AML-193 (cell line): ENCODE measurements around the gene BCLAF1.
A peak's percentile ranks its signal among the peaks of the same experiment; 100 is the strongest.
"Not testable (repeated sequence)": the region's sequence is repeated elsewhere in the genome, so short reads cannot be mapped to it uniquely, and the experiment has no call there.

ENCODE experiments used
- DNase-seq, 2 experiments: peaks; one replicate each; lab custom pipeline; 2025; lab: John Stamatoyannopoulos, UW

The BCLAF1 gene

DNA sequence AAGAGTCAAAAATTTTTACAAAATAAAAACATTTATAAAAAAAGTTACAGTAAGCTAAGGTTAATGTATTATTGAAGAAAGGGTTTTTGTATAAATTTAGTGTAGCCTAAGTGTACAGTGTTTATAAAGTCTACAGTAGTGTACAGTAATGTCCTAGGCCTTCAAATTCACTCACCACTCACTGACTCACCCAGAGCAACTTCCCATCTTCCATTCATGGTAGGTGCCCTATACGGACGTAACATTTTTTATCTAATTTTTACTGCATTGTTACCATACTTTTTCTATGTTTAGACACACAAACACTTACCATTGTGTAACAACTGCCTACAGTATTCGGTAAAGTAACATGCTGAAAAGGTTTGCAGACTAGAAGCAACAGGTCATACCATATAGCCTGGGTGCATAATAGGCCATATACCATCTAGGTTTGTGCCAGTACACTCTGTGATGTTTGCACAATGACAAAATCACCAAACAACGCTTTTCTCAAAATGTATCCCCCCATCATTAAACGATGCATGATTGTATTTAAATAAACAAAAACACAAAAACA lies 45.5 kb downstream of the BCLAF1 start:
- DNase-seq: no peak

DNA sequence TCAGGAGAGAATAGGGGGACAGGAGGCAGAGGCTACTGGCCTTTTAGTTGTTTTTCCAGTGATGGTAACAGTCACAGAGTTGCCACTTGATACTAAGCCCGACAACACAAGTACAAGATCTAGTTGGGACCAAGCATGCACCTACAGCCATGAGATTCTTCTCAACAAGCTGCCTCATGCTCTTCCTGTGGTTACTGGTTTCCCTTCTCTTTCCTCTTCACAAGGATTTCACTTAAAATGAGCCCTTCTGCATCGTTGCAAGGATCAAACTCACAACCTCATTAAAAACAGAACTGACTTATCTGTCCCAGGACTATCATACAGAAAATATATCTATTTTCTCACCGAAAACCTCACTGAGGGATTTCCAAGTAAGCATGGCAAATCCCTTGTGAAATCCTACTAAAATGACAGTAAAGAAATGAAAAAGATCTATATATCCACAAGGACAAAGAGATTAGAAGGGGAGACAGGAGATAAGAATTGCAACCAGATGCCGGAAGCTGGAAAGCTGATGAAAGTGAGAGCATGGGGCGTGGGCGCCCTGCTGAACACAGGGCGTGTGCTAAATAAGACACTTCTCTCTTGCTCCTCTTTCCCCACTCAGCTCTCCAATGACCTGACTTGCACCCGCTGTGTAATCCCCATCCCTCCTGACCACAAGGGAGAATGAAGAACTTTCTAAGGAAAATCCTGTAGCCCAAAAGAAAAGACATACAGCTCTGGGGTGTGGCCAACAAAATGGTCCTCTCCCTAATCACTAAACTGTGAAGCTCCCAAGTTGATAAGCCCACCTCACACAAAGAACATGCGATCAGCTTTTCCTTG lies 53.0 kb downstream of the BCLAF1 start:
- no peak for DNase-seq

DNA sequence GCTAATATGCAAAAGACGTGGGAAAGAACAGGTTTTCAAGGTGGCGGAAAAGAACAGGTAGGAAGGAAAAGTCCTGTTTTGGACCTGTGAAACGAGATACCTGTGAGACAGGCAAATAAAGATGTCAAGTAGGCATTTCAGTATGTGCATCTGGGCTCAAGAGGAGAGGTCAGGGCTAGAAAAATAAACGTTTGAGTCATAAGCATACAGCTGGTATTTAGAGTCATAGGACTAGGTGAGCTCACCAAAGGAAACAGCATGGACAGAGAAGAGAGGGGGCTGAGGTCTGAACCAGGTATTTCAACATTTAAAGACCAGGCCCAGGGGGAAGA lies 54.4 kb downstream of the BCLAF1 start:
- no peak for DNase-seq

DNA sequence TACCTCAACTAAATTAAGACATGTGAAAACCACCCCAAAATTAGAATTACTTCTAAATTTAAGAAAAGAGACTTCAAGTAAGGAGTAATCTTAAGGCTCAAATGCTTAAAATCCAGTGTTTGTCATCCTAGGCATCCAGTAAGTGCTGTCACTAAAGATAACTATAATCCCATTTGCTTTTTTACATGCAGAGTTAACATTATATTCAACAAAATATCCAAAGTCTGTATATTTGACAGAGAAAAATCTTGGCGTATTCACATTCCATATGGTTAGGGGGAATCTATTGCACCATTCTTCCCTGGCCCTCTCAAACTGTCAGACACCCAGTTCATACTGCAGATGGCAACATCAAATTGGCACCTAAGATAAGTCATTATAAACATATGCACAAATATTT lies 56.9 kb downstream of the BCLAF1 start:
- DNase-seq: no peak

DNA sequence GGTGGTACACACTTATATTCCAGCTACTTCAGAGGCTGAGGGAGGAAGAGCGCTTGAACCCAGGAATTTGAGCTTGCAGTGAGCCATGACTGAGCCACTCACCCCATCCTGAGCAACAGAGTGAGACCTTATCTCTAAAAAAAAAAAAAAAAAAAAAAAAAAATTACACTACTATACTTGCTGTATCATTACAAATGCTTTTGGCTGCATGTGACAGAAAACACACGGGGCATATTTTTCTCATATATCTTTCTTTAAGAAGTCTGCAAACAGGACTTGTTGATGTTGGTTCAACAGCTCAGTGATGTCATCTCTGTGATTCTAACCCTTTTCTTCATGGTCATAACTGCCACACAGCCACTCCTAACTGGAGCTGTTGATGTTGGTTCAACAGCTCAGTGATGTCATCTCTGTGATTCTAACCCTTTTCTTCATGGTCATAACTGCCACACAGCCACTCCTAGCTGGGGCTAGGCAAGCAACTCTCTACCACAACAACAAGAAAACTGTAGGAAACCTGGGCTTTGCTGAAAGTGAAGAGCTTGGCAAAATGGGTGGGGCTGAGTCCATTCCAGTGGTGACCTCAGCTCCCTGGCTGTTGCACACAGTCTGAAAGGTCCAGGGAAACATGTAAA lies 59.3 kb downstream of the BCLAF1 start:
- no peak for DNase-seq

DNA sequence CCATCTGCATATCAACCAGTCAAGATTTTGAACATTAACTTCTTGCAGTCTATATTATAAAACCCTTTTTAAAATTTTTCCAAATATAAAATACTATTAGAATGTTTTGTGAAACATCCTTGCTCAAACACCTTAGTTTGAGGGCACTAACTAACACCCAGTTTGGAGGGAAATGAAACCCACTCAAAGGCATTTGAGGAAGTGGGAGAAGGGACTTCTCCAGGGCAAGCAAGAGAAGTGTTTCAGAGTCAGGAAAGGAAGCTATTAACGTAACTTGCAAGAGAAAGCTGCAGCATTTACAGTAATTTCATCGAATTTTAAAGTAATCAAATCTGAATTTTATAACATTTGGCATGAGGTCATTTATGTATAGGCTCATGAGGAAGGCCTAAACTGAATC lies 60.8 kb downstream of the BCLAF1 start:
- DNase-seq: no peak

DNA sequence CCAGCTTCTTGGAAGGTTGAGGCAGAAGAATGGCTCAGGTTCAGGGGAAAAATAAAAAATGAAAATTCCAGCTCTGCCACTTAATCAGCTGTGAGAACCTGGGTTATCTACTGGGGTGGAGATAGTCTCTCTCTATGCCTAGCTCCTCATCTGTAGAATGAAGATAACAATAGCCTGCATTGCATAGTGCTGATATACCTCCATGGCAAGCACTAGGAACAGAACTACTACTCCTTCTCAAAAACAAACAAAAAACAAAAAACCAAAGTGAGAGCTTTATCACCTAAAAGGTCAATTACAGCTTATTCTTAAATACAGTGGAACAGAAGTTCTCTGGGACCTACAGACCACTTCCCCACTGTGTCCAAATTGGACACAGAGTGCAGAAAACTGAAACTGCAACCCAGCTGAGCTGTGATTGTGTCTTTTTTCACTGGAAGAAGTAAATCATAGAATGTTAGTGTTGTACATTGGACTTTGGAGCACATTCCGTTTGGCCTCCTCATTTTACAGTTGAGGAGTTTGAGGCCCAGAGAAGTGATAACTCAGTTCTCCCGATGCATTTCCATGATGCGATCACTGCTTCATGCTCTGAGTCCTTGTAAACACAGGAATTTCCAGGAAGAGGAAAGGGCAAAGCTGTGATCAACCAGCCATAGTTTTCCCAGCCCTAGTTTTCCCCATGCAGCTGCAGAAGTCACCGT lies 62.8 kb downstream of the BCLAF1 start:
- DNase-seq: no peak

DNA sequence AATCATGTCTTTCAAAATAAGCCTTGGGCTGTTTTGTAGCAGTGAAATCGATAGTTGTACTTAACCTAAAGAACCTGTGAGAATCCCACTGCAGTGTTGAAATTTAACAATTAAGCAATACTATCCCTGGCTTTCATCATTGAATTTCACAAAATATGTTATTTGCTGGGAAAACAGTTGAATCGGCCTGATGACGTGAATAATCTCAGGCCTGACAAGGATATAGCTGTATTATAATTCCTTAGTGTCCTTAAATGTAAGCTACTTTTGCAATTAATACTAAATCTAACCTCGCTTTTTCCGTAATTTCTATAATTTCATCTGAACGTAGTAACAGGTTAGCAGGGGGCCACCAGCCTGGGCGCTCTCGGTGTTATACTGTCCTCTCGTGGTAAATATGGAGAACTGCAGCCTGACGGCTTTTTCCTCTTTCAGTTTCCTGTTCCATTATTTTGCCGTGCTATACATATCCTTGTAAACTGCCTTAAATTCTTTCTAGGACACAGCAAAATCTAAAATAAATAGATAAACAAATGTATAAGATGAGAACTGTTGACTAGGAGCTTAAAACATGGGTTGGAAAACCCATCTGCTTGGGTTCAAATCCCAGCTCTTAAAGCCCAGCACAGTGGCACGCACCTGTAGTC lies 63.5 kb downstream of the BCLAF1 start:
- DNase-seq: peak; percentile 72 to 84

DNA sequence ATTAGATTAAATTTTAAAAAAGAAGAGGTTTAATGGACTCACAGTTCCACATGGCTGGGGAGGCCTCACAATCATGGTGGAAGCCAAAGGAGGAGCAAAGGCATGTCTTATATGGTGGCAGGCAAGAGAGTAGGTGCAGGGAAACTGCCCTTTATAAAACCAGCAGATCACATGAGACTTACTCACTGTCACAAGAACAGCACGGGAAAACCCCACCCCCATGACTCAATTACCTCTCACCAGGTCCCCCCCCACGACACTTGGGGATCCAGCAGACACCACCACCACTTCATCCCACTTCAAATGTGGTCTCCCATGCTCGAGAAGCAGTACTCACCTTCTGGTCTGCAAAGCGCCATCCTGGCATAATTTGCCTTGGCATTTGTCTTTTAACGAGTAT lies 64.2 kb downstream of the BCLAF1 start:
- no peak for DNase-seq

DNA sequence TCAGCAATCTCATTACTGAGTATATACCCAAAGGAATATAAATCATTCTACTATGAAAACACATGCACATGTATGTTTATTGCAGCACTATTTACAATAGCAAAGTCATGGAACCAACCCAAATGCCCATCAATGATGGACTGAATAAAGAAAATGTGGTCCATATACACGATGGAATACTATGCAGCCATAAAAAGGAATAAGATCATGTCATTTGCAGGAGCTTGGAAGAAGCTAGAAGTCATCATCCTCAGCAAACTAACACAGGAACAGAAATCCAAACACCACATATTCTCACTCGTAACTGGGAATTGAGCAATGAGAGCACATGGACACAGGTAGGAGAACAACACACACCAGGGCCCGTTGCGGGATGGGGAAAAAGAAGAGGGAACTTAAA lies 64.7 kb downstream of the BCLAF1 start:
- not testable (repeated sequence) for DNase-seq

DNA sequence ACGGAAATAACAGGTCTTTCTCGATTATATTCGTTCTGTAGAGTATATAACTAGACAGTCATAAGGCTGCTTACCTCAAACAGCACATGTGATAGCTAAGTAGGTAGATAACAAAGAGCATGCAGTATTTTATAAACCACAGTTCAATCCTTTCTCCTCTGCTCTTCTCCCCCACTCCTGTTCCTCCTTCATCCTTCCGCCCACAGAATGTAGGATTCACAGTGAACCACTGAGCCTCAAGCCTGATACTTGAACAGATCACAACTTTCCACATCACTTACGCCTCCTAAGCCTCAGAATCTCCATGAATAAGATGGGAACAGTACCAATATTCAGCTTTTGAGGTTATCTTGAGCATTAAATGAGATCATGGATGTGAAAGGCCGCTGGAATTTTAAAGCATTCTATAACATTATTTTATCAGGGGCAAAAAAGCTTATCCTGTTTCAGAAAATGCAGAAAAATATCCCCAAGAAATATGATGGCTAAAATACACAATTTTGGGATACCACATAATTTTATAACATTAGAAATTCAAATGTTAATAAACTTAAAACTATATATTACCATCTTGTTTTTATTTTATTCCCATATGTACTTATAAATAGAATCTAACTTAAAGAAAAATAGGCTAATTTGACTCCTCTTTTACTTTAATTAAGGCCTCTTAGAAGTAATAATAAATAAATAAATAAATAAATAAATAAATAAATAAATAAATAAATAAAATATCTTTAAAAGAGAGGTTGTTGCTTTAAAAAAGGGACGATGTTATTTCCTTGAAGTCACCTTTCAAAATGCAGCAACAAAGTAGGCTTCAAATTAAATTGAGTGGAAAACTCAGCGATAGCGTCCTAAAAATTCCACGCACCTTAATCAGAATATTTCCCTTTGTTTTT lies 72.9 kb downstream of the BCLAF1 start:
- DNase-seq: no peak

DNA sequence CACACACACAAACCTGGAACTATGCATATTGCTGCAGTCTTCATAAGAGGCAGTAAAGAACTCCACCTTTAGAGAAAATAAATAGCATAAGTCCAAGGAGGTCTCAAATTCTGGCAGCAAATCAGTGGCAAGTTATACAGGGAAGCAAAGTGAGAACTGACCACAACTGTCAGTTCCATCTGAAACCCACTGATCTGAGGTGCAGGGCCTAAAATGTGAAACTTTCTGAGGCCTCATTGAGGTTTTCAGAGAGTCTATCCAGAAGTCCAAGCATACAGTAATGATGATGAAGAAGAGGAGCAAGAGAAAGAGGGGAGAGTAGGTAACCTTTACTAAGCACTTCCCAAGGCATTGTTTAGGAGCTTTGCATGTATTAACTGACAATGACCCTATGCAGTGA lies 75.8 kb downstream of the BCLAF1 start:
- DNase-seq: no peak

DNA sequence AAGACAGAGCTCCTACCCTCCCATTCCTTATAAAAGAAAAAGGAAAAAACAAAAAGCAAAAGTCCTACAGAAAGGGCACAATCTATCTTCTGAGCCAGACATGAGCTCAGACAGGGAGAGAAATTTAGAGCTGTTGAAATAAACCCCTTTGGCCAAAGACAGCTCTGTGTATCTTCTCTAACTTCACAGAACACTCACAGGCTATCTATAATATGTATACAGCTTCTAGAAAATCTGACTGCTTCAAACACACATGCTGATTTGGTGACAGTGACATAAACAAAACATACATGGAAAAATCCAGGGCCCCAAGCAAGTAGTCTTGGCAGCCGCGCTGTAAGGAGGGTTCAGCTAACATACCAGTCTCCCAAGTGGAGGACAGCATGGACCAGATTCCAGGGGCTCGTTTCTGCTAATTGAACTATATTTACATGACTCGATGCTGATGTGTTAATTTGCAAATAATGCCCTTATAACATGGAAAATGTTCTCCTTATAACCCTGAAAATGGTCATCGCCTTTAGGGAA lies 76.6 kb downstream of the BCLAF1 start:
- no peak for DNase-seq

DNA sequence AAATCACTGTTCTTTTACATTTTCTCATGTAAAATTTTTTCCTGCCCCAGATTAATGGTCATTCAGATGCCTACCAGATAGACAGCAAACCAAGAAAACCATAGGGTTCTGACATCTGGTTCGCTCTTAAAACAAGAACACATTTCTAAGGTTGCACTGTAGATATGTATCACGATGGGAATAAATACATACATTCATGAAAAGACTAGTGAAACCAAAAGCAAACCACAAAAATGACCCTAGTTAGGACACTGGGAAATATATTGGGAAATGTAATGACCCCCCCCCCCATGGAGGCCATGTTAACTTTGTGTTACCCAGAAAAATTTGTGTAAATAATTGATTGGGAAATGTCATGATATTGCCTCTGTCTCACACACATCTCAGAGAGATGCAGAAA lies 77.0 kb downstream of the BCLAF1 start:
- DNase-seq: no peak

DNA sequence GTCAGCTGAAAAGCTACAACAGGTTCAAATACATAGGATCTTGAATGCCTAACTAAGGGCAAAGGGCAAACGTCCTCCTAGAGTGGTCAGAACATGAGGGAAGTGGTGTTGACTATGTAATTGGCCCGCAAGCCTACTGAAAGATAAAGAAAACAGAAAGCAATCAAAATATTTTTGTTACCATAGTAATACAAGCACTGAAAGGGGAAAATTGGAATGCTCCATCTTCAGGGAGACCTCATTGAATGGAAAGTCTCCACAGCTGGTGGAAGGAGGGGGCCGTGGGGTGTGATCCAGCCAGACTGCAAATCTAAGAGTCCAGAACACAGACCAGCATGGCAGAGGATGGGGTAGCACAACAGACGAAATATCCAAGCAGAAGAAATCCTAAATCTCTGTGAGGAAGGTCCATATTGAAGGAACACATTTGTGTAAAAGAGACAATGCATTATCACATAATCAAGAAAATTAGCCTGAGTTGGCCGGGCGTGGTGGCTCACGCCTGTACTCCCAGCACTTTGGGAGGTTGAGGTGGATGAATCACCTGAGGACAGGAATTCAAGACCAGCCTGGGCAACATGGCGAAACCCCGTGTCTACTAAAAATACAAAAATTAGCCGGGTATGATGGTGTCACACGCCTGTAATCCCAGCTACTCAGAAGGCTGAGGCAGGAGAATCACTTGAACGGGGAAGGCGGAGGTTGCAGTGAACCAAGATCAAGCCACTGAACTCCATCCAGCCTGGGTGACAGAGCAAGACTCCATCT lies 79.1 kb downstream of the BCLAF1 start:
- DNase-seq: no peak

DNA sequence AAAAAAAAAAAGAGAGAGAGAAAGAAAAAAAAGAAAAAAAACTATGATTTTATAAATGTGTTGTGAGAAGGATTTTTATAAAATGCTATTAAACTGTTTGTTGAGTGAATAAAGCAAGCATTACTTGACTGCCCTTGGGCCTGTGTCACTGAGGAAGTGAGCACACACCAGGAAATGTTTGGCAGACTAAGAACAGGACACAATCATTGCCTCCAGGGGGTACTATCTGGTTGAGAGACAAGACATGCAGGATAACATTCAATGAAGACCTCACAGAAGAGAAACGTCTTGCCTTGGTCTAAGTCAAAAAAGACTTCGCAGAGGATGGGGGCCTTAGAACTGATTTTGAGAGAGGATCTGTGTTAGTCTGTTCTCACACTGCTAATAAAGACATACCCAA lies 80.2 kb downstream of the BCLAF1 start:
- DNase-seq: no peak

DNA sequence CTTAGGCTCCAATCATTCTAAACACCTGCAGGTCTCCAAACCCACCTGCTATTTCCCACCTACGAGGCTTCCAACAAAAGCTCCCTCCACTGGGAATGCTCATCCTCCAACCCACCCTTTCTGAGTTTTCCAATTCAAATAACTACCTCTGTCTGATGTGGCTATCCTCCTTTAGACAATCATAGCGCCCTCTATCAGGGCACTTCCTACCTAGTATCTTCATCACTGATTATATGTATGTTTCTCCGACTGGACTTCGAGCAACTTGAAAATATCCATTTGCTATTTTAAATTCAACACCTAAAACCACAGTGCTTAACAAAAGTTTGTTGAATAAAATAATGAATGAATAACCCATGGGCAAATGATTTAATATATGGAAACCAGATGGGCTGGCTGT lies 80.9 kb downstream of the BCLAF1 start:
- no peak for DNase-seq
